Measurements from ENCODE around the gene ADAMTSL1.

GRCh38 chr9:18678821-18679590 is 205.1 kb downstream of the ADAMTSL1 start:
- no peak for TF ChIP-seq SUZ12 (IDR thresholded peaks at IDR 0.05)
- TF ChIP-seq FOXK2 (IDR thresholded peaks at IDR 0.05), result no peak
- TF ChIP-seq ELF4 (IDR thresholded peaks at IDR 0.05), result no peak
- no peak for TF ChIP-seq NFRKB (IDR thresholded peaks at IDR 0.05)
- TF ChIP-seq SP1 (IDR thresholded peaks at IDR 0.05), result no peak
- TF ChIP-seq ZNF384 (IDR thresholded peaks at IDR 0.05), result no peak
- no peak for TF ChIP-seq HDGF (IDR thresholded peaks at IDR 0.05; ENCODE audit: borderline replicate concordance)
- no peak for TF ChIP-seq FOXM1 (IDR thresholded peaks at IDR 0.05; ENCODE audit: borderline replicate concordance)
- no peak for TF ChIP-seq ARNT (IDR thresholded peaks at IDR 0.05)
- no peak for TF ChIP-seq BHLHE40 (IDR thresholded peaks at IDR 0.05; ENCODE audit: borderline replicate concordance)
- TF ChIP-seq TARDBP (IDR thresholded peaks at IDR 0.05), result no peak
- no peak for TF ChIP-seq LEF1 (IDR thresholded peaks at IDR 0.05; ENCODE audit: borderline replicate concordance)
- TF ChIP-seq FOXA1 (IDR thresholded peaks at IDR 0.05), result no peak
- TF ChIP-seq, protein P1, sequence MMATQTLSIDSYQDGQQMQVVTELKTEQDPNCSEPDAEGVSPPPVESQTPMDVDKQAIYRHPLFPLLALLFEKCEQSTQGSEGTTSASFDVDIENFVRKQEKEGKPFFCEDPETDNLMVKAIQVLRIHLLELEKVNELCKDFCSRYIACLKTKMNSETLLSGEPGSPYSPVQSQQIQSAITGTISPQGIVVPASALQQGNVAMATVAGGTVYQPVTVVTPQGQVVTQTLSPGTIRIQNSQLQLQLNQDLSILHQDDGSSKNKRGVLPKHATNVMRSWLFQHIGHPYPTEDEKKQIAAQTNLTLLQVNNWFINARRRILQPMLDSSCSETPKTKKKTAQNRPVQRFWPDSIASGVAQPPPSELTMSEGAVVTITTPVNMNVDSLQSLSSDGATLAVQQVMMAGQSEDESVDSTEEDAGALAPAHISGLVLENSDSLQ (IDR thresholded peaks at IDR 0.05), result no peak

Data from HEK293T (cell line).